ENCODE data around the gene GOLGA7B. TPM values are rescaled to one million over a fixed set of nuclear protein-coding genes. Genes with fewer than 3 reads are reported as not detected.

Gene GOLGA7B
- polyA plus RNA-seq, 1 experiment, result not detected

- Histone ChIP-seq H3K27ac (ENCODE audit: low read depth, low read length) (no peak overlapping the region), H3K4me3 (ENCODE audit: low read depth, low read length) (no peak overlapping the region), H3K27me3 (ENCODE audit: control insufficient read depth, insufficient read depth, low read length) (peaks cover 31% of the 10 kb centered on the region), H3K9me3 (ENCODE audit: control insufficient read depth, insufficient read depth, low read length) (no peaks in the 10 kb centered on the region)
- no peak for TF ChIP-seq CTCF (IDR thresholded peaks at IDR 0.05; ENCODE audit: low read depth, low read length)
- no peak for DNase-seq (ENCODE audit: low read depth, low spot score)
- POLR2A ChIA-PET, result no interaction called here
- CTCF ChIA-PET, result interaction anchor here (1.5 kb wide), 1 partner anchor 58 kb away, joined by 3 read pairs; no protein-coding TSS in a partner anchor
Measured at GRCh38 chr10:97850446-97850845, 803 bp downstream of the GOLGA7B start.

GRCh38 chr10:97851341-97852001 is 1.8 kb downstream of the GOLGA7B start:
- ChIA-PET CTCF (no interaction called here), POLR2A (no interaction called here)
- Histone ChIP-seq H3K27ac (ENCODE audit: low read depth, low read length) (no peak overlapping the region), H3K4me3 (ENCODE audit: low read depth, low read length) (no peak overlapping the region), H3K9me3 (ENCODE audit: control insufficient read depth, insufficient read depth, low read length) (no peaks in the 10 kb centered on the region), H3K27me3 (ENCODE audit: control insufficient read depth, insufficient read depth, low read length) (peaks cover 29% of the 10 kb centered on the region)
- no peak for TF ChIP-seq CTCF (IDR thresholded peaks at IDR 0.05; ENCODE audit: low read depth, low read length)
- no peak for DNase-seq (ENCODE audit: low read depth, low spot score)

GRCh38 chr10:97852277-97852676 is 2.6 kb downstream of the GOLGA7B start:
- DNase-seq (ENCODE audit: low read depth, low spot score), result no peak
- no peak overlapping the region for H3K4me3 ChIP-seq (ENCODE audit: low read depth, low read length)
- no peak for TF ChIP-seq CTCF (IDR thresholded peaks at IDR 0.05; ENCODE audit: low read depth, low read length)
- ChIA-PET CTCF (no interaction called here), POLR2A (no interaction called here)
- H3K9me3 ChIP-seq (ENCODE audit: control insufficient read depth, insufficient read depth, low read length), result no peaks in the 10 kb centered on the region
- H3K27ac ChIP-seq (ENCODE audit: low read depth, low read length), result no peak overlapping the region
- peaks cover 29% of the 10 kb centered on the region for H3K27me3 ChIP-seq (ENCODE audit: control insufficient read depth, insufficient read depth, low read length)

GRCh38 chr10:97852840-97853405 is 3.3 kb downstream of the GOLGA7B start:
- ChIA-PET CTCF (no interaction called here), POLR2A (no interaction called here)
- DNase-seq (ENCODE audit: low read depth, low spot score), result no peak
- no peak overlapping the region for H3K4me3 ChIP-seq (ENCODE audit: low read depth, low read length)
- no peak overlapping the region for H3K27ac ChIP-seq (ENCODE audit: low read depth, low read length)
- H3K9me3 ChIP-seq (ENCODE audit: control insufficient read depth, insufficient read depth, low read length), result no peaks in the 10 kb centered on the region
- H3K27me3 ChIP-seq (ENCODE audit: control insufficient read depth, insufficient read depth, low read length), result peaks cover 28% of the 10 kb centered on the region
- no peak for TF ChIP-seq CTCF (IDR thresholded peaks at IDR 0.05; ENCODE audit: low read depth, low read length)

- H3K9me3 ChIP-seq (ENCODE audit: control insufficient read depth, insufficient read depth, low read length), result no peaks in the 10 kb centered on the region
- POLR2A ChIA-PET, result no interaction called here
- CTCF ChIA-PET, result no interaction called here
- peaks cover 19% of the 10 kb centered on the region for H3K27me3 ChIP-seq (ENCODE audit: control insufficient read depth, insufficient read depth, low read length)
- H3K27ac ChIP-seq (ENCODE audit: low read depth, low read length), result no peak overlapping the region
- TF ChIP-seq CTCF (IDR thresholded peaks at IDR 0.05; ENCODE audit: low read depth, low read length), result no peak
- DNase-seq (ENCODE audit: low read depth, low spot score), result no peak
- H3K4me3 ChIP-seq (ENCODE audit: low read depth, low read length), result no peak overlapping the region
Measured at GRCh38 chr10:97854743-97855142, 5.1 kb downstream of the GOLGA7B start.

Measured in AG04450 (cell line).